Liver (tissue), 3 donors: ENCODE results near the gene IQCH.

Source experiments
- HNF4G ChIP-seq: IDR thresholded peaks from 2 replicates; pipeline ENCODE4 v1.6.1; 2016; ENCODE audit warnings: antibody characterized with exemption
- RAD21 ChIP-seq, 2 donors: IDR thresholded peaks; 2 replicates each; pipeline ENCODE4 v1.6.1; 2016; ENCODE audit warnings: antibody characterized with exemption in 2 of 2, mild to moderate bottlenecking in 2 of 2
- TF ChIP-seq, protein P1 (sequence below): fragments of 150-350 bp; IDR thresholded peaks from 2 replicates; pipeline ENCODE4 v1.5.1; 2017; ENCODE audit warnings: improper control_type of control experiment, low read depth, low read length; ENCODE audit not compliant: missing input control
- TF ChIP-seq, protein P2 (sequence below): IDR thresholded peaks from 2 replicates; pipeline ENCODE4 v1.6.1; 2016; ENCODE audit warnings: antibody characterized with exemption, mild to moderate bottlenecking
- donor health status: healthy.
- donor health status: healthy.

DNA sequence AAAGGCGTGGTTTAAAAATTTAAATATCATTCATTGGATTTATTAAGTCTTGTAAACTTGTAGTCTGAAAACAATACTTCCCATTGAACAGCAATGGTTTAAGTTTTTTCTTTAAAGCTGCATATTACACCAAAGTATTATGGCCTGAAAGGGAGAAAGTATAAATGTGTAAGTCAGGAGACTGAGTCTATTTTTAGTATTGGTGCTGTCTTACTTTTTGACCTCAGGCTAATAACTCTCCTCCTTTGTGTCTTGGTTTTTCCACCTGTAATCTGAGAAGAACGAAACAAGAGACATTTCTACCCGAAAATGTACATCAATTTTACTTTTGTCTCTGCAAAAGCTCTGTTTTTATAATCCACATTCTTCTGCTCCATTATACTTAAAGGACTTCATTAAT, 273.9 kb downstream of the IQCH start:
- no peak for TF ChIP-seq HNF4G
- TF ChIP-seq, protein P1, sequence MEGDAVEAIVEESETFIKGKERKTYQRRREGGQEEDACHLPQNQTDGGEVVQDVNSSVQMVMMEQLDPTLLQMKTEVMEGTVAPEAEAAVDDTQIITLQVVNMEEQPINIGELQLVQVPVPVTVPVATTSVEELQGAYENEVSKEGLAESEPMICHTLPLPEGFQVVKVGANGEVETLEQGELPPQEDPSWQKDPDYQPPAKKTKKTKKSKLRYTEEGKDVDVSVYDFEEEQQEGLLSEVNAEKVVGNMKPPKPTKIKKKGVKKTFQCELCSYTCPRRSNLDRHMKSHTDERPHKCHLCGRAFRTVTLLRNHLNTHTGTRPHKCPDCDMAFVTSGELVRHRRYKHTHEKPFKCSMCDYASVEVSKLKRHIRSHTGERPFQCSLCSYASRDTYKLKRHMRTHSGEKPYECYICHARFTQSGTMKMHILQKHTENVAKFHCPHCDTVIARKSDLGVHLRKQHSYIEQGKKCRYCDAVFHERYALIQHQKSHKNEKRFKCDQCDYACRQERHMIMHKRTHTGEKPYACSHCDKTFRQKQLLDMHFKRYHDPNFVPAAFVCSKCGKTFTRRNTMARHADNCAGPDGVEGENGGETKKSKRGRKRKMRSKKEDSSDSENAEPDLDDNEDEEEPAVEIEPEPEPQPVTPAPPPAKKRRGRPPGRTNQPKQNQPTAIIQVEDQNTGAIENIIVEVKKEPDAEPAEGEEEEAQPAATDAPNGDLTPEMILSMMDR: no peak
- TF ChIP-seq RAD21 (IDR thresholded peaks at IDR 0.05): no peak
- TF ChIP-seq, protein P2, sequence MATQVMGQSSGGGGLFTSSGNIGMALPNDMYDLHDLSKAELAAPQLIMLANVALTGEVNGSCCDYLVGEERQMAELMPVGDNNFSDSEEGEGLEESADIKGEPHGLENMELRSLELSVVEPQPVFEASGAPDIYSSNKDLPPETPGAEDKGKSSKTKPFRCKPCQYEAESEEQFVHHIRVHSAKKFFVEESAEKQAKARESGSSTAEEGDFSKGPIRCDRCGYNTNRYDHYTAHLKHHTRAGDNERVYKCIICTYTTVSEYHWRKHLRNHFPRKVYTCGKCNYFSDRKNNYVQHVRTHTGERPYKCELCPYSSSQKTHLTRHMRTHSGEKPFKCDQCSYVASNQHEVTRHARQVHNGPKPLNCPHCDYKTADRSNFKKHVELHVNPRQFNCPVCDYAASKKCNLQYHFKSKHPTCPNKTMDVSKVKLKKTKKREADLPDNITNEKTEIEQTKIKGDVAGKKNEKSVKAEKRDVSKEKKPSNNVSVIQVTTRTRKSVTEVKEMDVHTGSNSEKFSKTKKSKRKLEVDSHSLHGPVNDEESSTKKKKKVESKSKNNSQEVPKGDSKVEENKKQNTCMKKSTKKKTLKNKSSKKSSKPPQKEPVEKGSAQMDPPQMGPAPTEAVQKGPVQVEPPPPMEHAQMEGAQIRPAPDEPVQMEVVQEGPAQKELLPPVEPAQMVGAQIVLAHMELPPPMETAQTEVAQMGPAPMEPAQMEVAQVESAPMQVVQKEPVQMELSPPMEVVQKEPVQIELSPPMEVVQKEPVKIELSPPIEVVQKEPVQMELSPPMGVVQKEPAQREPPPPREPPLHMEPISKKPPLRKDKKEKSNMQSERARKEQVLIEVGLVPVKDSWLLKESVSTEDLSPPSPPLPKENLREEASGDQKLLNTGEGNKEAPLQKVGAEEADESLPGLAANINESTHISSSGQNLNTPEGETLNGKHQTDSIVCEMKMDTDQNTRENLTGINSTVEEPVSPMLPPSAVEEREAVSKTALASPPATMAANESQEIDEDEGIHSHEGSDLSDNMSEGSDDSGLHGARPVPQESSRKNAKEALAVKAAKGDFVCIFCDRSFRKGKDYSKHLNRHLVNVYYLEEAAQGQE: no peak
